Stimulated activated naive CD8-positive, alpha-beta T cell treated with anti-CD3 and anti-CD28 coated beads, Interleukin-15, Interleukin-2, amounts not matched to agents 100 ng/mL and 50 ng/mL, for 24 hours (primary cell): ENCODE results near the gene ANO7.

ENCODE experiments used
- H3K27ac Mint-ChIP-seq: one replicate; pipeline ENCODE4 v1.8.0; 2021; ENCODE audit warnings: mild to moderate bottlenecking, mixed read lengths
- H3K27me3 Mint-ChIP-seq: one replicate; pipeline ENCODE4 v1.8.0; 2021; ENCODE audit warnings: mixed read lengths
- H3K36me3 Mint-ChIP-seq: one replicate; pipeline ENCODE4 v1.8.0; 2021; ENCODE audit warnings: low read depth, mixed read lengths
- H3K4me1 Mint-ChIP-seq: one replicate; pipeline ENCODE4 v1.8.0; 2021; ENCODE audit warnings: low read depth, mixed read lengths
- H3K4me3 Mint-ChIP-seq: one replicate; pipeline ENCODE4 v1.8.0; 2021; ENCODE audit warnings: mild to moderate bottlenecking, mixed read lengths
- H3K9me3 Mint-ChIP-seq: one replicate; pipeline ENCODE4 v1.8.0; 2021; ENCODE audit warnings: mixed read lengths

Gene ANO7

GRCh38 chr2:241177526-241178334, 10.7 kb upstream of the ANO7 start:
- no peak overlapping the region for H3K4me3 Mint-ChIP-seq
- peaks cover 37% of the 10 kb centered on the region for H3K36me3 Mint-ChIP-seq
- H3K27ac Mint-ChIP-seq = no peak overlapping the region
- H3K9me3 Mint-ChIP-seq = no peaks in the 10 kb centered on the region
- no peaks in the 10 kb centered on the region for H3K27me3 Mint-ChIP-seq
- H3K4me1 Mint-ChIP-seq = peaks cover 7% of the 10 kb centered on the region

GRCh38 chr2:241178961-241179360, 9.5 kb upstream of the ANO7 start:
- Mint-ChIP-seq H3K4me3 (no peak overlapping the region), H3K9me3 (no peaks in the 10 kb centered on the region), H3K27me3 (no peaks in the 10 kb centered on the region), H3K27ac (no peak overlapping the region), H3K4me1 (peaks cover 7% of the 10 kb centered on the region), H3K36me3 (peaks cover 34% of the 10 kb centered on the region)

- Mint-ChIP-seq H3K27me3 (no peaks in the 10 kb centered on the region), H3K4me1 (peaks cover 7% of the 10 kb centered on the region), H3K36me3 (peaks cover 28% of the 10 kb centered on the region), H3K9me3 (no peaks in the 10 kb centered on the region), H3K4me3 (no peak overlapping the region), H3K27ac (no peak overlapping the region)
Measured at GRCh38 chr2:241179899-241180298, 8.6 kb upstream of the ANO7 start.

- H3K4me3 Mint-ChIP-seq = no peak overlapping the region
Measured at GRCh38 chr2:241180495-241180894, 8.0 kb upstream of the ANO7 start.

GRCh38 chr2:241182126-241182525, 6.4 kb upstream of the ANO7 start:
- H3K27ac Mint-ChIP-seq = no peak overlapping the region
- no peak overlapping the region for H3K4me3 Mint-ChIP-seq
- H3K27me3 Mint-ChIP-seq = no peaks in the 10 kb centered on the region
- peaks cover 19% of the 10 kb centered on the region for H3K36me3 Mint-ChIP-seq
- H3K9me3 Mint-ChIP-seq = no peaks in the 10 kb centered on the region
- peaks cover 7% of the 10 kb centered on the region for H3K4me1 Mint-ChIP-seq

More at GRCh38 chr2:241180495-241180894, 8.0 kb upstream of the ANO7 start:
- no peaks in the 10 kb centered on the region for H3K27me3 Mint-ChIP-seq
- peaks cover 22% of the 10 kb centered on the region for H3K36me3 Mint-ChIP-seq
- H3K9me3 Mint-ChIP-seq = no peaks in the 10 kb centered on the region
- no peak overlapping the region for H3K27ac Mint-ChIP-seq
- H3K4me1 Mint-ChIP-seq = peaks cover 7% of the 10 kb centered on the region

- no peaks in the 10 kb centered on the region for H3K9me3 Mint-ChIP-seq
- H3K36me3 Mint-ChIP-seq = peaks cover 19% of the 10 kb centered on the region
- H3K4me3 Mint-ChIP-seq = no peak overlapping the region
- no peaks in the 10 kb centered on the region for H3K27me3 Mint-ChIP-seq
- H3K27ac Mint-ChIP-seq = no peak overlapping the region
- H3K4me1 Mint-ChIP-seq = peaks cover 7% of the 10 kb centered on the region
Measured at GRCh38 chr2:241182531-241183133, 5.8 kb upstream of the ANO7 start.

GRCh38 chr2:241183221-241183620, 5.3 kb upstream of the ANO7 start:
- no peak overlapping the region for H3K4me3 Mint-ChIP-seq
- H3K27me3 Mint-ChIP-seq = no peaks in the 10 kb centered on the region
- H3K4me1 Mint-ChIP-seq = peaks cover 7% of the 10 kb centered on the region
- no peaks in the 10 kb centered on the region for H3K9me3 Mint-ChIP-seq
- peaks cover 16% of the 10 kb centered on the region for H3K36me3 Mint-ChIP-seq
- H3K27ac Mint-ChIP-seq = no peak overlapping the region

- Mint-ChIP-seq H3K27me3 (no peaks in the 10 kb centered on the region), H3K9me3 (no peaks in the 10 kb centered on the region), H3K4me1 (peaks cover 5% of the 10 kb centered on the region), H3K4me3 (no peak overlapping the region), H3K27ac (no peak overlapping the region), H3K36me3 (peaks cover 4% of the 10 kb centered on the region)
Measured at GRCh38 chr2:241184901-241185300, 3.6 kb upstream of the ANO7 start.

- Mint-ChIP-seq H3K27me3 (no peaks in the 10 kb centered on the region), H3K9me3 (no peaks in the 10 kb centered on the region), H3K36me3 (peaks cover 4% of the 10 kb centered on the region), H3K4me3 (no peak overlapping the region), H3K27ac (no peak overlapping the region), H3K4me1 (no peaks in the 10 kb centered on the region)
Measured at GRCh38 chr2:241185961-241186360, 2.5 kb upstream of the ANO7 start.

GRCh38 chr2:241187101-241187917, 1.2 kb upstream of the ANO7 start:
- no peak overlapping the region for H3K4me3 Mint-ChIP-seq
- no peaks in the 10 kb centered on the region for H3K27me3 Mint-ChIP-seq
- H3K36me3 Mint-ChIP-seq = peaks cover 4% of the 10 kb centered on the region
- no peaks in the 10 kb centered on the region for H3K9me3 Mint-ChIP-seq
- no peaks in the 10 kb centered on the region for H3K4me1 Mint-ChIP-seq
- no peak overlapping the region for H3K27ac Mint-ChIP-seq

- Mint-ChIP-seq H3K4me3 (no peak overlapping the region), H3K9me3 (no peaks in the 10 kb centered on the region), H3K4me1 (no peaks in the 10 kb centered on the region), H3K36me3 (peaks cover 4% of the 10 kb centered on the region), H3K27ac (no peak overlapping the region), H3K27me3 (no peaks in the 10 kb centered on the region)
Measured at GRCh38 chr2:241187918-241188234, 601 bp upstream of the ANO7 start.

GRCh38 chr2:241189093-241189855, 797 bp downstream of the ANO7 start:
- Mint-ChIP-seq H3K27ac (no peak overlapping the region), H3K27me3 (no peaks in the 10 kb centered on the region), H3K9me3 (no peaks in the 10 kb centered on the region), H3K36me3 (no peaks in the 10 kb centered on the region), H3K4me1 (no peaks in the 10 kb centered on the region), H3K4me3 (no peak overlapping the region)

GRCh38 chr2:241189856-241190201, 1.4 kb downstream of the ANO7 start:
- Mint-ChIP-seq H3K27ac (no peak overlapping the region), H3K27me3 (no peaks in the 10 kb centered on the region), H3K4me1 (no peaks in the 10 kb centered on the region), H3K36me3 (no peaks in the 10 kb centered on the region), H3K9me3 (no peaks in the 10 kb centered on the region), H3K4me3 (no peak overlapping the region)

- Mint-ChIP-seq H3K4me3 (no peak overlapping the region), H3K9me3 (no peaks in the 10 kb centered on the region), H3K27ac (no peak overlapping the region), H3K36me3 (no peaks in the 10 kb centered on the region), H3K4me1 (no peaks in the 10 kb centered on the region), H3K27me3 (no peaks in the 10 kb centered on the region)
Measured at GRCh38 chr2:241190291-241190981, 2.0 kb downstream of the ANO7 start.
